A549 (cell line): ENCODE measurements around the gene HSP90B1. TPM values are rescaled to one million over a fixed set of nuclear protein-coding genes. Genes with fewer than 3 reads are reported as not detected.
A peak's percentile ranks its signal among the peaks of the same experiment; 100 is the strongest.

Experiments
- ATAC-seq, 2 experiments: fragments of 200-7000 bp in 1 of 2; fragments of >200 bp in 1 of 2; cut with Nextera tagmentation in 1 of 2; cut with Tn5 transposase in 1 of 2; 3 replicates each; pipeline versions ENCODE4 v1.8.0 to v1.9.1; 2018 to 2020; ENCODE audit warnings: mild to moderate bottlenecking in 1 of 2, moderate library complexity in 1 of 2
- CTCF ChIA-PET: fragments of 300-600 bp; sonication (Branson Sonifier 250); formaldehyde crosslinking; extraction: SDS; loops from one replicate; lab custom pipeline; 2021; ENCODE audit warnings: antibody characterized with exemption, inconsistent platforms; lab: Yijun Ruan, JAX
- POLR2A ChIA-PET: fragments of 350-600 bp; formaldehyde crosslinking; extraction: SDS; loops from one replicate; lab custom pipeline; 2021; ENCODE audit warnings: antibody characterized with exemption, inconsistent platforms; lab: Yijun Ruan, JAX
- DNase-seq, 2 experiments: peaks; one replicate each; pipeline versions ENCODE4 v3.0.0 to v3.0.0-alpha.2; 2011 to 2016; ENCODE audit warnings: low read depth in 1 of 2, low spot score in 1 of 2
- FAIRE-seq: peaks from 2 replicates; lab custom pipeline; 2011; peaks lifted over from hg19 to GRCh38; lab: Jason Lieb, UNC
- H3K27ac ChIP-seq, 2 experiments: fragments of >200 bp; sonication (Bioruptor Twin); formaldehyde crosslinking; 3 replicates each; pipeline ENCODE4 v1.5.1; 2016 to 2017
- H3K4me1 ChIP-seq: fragments of >200 bp; sonication (Bioruptor Twin); formaldehyde crosslinking; 3 replicates; pipeline ENCODE4 v1.6.1; 2016
- H3K4me2 ChIP-seq: fragments of >200 bp; sonication (Bioruptor Twin); formaldehyde crosslinking; 3 replicates; pipeline ENCODE4 v1.6.1; 2016
- H3K4me3 ChIP-seq: fragments of >200 bp; sonication (Bioruptor Twin); formaldehyde crosslinking; 3 replicates; pipeline ENCODE4 v1.5.1; 2016
- H3K9me3 ChIP-seq: fragments of >200 bp; sonication (Bioruptor Twin); formaldehyde crosslinking; 3 replicates; pipeline ENCODE4 v1.6.1; 2016
- CBX8 ChIP-seq: fragments of 200-600 bp; sonication (generic); IDR thresholded peaks from 2 replicates; pipeline ENCODE4 v1.6.1; 2016
- EHF ChIP-seq: fragments of 250-450 bp; sonication (Bioruptor Pico); IDR thresholded peaks from 2 replicates; pipeline ENCODE4 v1.5.0; 2020; ENCODE audit warnings: mild to moderate bottlenecking
- ESRRA ChIP-seq: fragments of 150-350 bp; IDR thresholded peaks from 2 replicates; pipeline ENCODE4 v1.6.1; 2014; ENCODE audit warnings: mild to moderate bottlenecking, low read length, borderline replicate concordance
- FOSB ChIP-seq: fragments of 250-450 bp; sonication (Bioruptor Pico); IDR thresholded peaks from 2 replicates; pipeline ENCODE4 v1.5.0; 2020; ENCODE audit warnings: mild to moderate bottlenecking, moderate library complexity
- FOSL2 ChIP-seq, 2 experiments: fragments of 450-650 bp in 1 of 2; fragments of >200 bp in 1 of 2; sonication (Bioruptor Twin) in 1 of 2; formaldehyde crosslinking; IDR thresholded peaks; 2 replicates each; pipeline versions ENCODE4 v1.5.0 to v1.6.1; 2016 to 2020; ENCODE audit warnings: mild to moderate bottlenecking in 1 of 2, moderate library complexity in 1 of 2
- FOXS1 ChIP-seq: fragments of 250-450 bp; sonication (Bioruptor Pico); IDR thresholded peaks from 2 replicates; pipeline ENCODE4 v1.5.0; 2020; ENCODE audit warnings: mild to moderate bottlenecking, moderate library complexity
- GATA3 ChIP-seq: IDR thresholded peaks from 2 replicates; pipeline ENCODE4 v1.6.1; 2012; ENCODE audit warnings: borderline replicate concordance
- NFE2L2 ChIP-seq: fragments of 150-350 bp; conservative IDR thresholded peaks from 2 replicates; pipeline ENCODE4 v1.6.1; 2014; ENCODE audit warnings: low read length
- NPAS2 ChIP-seq: fragments of 250-450 bp; sonication (Bioruptor Pico); IDR thresholded peaks from 2 replicates; pipeline ENCODE4 v1.8.0; 2022; ENCODE audit warnings: mild to moderate bottlenecking, moderate library complexity, borderline replicate concordance
- RCOR1 ChIP-seq: fragments of 150-350 bp; IDR thresholded peaks from 2 replicates; pipeline ENCODE4 v1.6.1; 2014; ENCODE audit warnings: antibody characterized with exemption, low read length, low read depth
- RFX5 ChIP-seq: fragments of 450-650 bp; IDR thresholded peaks from 2 replicates; pipeline ENCODE4 v1.7.1; 2014; ENCODE audit warnings: antibody characterized with exemption, mild to moderate bottlenecking, moderate library complexity
- WGBS: methylation state at CpG from one replicate; pipeline ENCODE4 v1.1.6; 2017; ENCODE audit errors: missing lambda C conversion rate; 5-methylcytosine and 5-hydroxymethylcytosine counted together
- polyA plus RNA-seq, 4 experiments: library from polyadenylated mRNA; depleted of rRNA in 3 of 4; stranded (reverse); fragments of >200 nt; fragmentation: RNase III in 1 of 4; extraction: RNeasy Plus Mini Kit Qiagen cat#74134 plus additional on column Dnase treatment in 1 of 4; gene quantifications; 2 replicates in 3 of 4; 3 replicates in 1 of 4; pipeline ENCODE4 v1.2.3, GENCODE V29; 2011 to 2017
- TF ChIP-seq, protein P1 (sequence below): fragments of 450-650 bp; IDR thresholded peaks from 2 replicates; pipeline ENCODE4 v1.6.1; 2014; ENCODE audit warnings: antibody characterized with exemption
- TF ChIP-seq, protein P2 (sequence below): fragments of 250-450 bp; sonication (Bioruptor Pico); IDR thresholded peaks from 2 replicates; pipeline ENCODE4 v1.5.0; 2021; ENCODE audit warnings: mild to moderate bottlenecking, moderate library complexity, borderline replicate concordance
- TF ChIP-seq, protein P3 (sequence below): fragments of >200 bp; sonication (Bioruptor Twin); formaldehyde crosslinking; IDR thresholded peaks from 3 replicates; pipeline ENCODE4 v1.5.1; 2016
- TF ChIP-seq, protein P4 (sequence below): IDR thresholded peaks from 2 replicates; pipeline ENCODE4 v1.6.1; 2012
- TF ChIP-seq, protein P5 (sequence below): fragments of 200-600 bp; sonication (generic); IDR thresholded peaks from 2 replicates; pipeline ENCODE4 v1.6.1; 2016; ENCODE audit warnings: antibody characterized with exemption, mild to moderate bottlenecking, moderate library complexity
- TF ChIP-seq, protein P6 (sequence below): fragments of 150-350 bp; IDR thresholded peaks from 2 replicates; pipeline ENCODE4 v1.6.1; 2014; ENCODE audit warnings: low read depth, mild to moderate bottlenecking, low read length
- TF ChIP-seq, protein P7 (sequence below): IDR thresholded peaks from 2 replicates; pipeline ENCODE4 v1.6.1; 2012
- TF ChIP-seq, protein P8 (sequence below): fragments of >200 bp; sonication (Bioruptor Twin); formaldehyde crosslinking; IDR thresholded peaks from 2 replicates; pipeline ENCODE4 v1.6.1; 2016

Gene HSP90B1
- polyA plus RNA-seq, 2 of the 4 experiments (the other 2 are of a cell fraction): 624 to 915 TPM

DNA sequence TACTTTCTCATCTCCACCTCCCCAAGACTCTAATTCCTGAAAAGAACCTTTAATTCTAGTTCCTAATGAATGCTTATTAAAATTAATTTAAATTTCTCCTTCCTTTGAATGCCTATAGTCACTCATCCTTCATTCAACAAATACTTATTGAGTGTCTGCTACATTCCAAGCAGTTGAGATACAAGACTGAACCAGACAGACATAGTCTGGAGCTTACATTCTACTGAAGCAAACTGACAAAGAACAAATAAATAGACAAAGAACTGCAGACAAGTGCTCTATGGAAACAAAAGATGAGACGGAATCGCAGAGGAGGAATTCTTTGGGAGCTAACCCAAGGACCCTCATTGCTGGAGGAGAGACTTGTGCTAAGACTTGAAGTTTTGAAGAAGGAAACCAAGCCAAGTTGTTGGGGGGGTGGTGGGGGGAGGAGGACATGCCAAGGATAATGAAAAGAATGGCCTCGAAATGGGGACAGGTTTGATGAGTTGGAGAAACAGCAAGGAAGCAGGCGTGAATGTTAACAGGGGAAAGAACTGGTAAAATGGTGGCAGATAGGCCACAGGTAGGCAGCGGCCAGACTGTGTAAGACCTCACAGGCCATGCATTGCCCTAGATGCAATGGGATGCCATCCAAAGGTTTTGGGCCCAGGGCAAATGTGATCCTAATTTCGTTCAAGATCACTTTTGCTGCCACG is 25.8 kb downstream of the HSP90B1 start:
- WGBS: 33% methylated on average over 7 of the region's 7 CpGs
- DNase-seq: no peak
- peak; percentile 23 to 36; a peak in 3 of 6 replicates for ATAC-seq
- TF ChIP-seq, protein P1, sequence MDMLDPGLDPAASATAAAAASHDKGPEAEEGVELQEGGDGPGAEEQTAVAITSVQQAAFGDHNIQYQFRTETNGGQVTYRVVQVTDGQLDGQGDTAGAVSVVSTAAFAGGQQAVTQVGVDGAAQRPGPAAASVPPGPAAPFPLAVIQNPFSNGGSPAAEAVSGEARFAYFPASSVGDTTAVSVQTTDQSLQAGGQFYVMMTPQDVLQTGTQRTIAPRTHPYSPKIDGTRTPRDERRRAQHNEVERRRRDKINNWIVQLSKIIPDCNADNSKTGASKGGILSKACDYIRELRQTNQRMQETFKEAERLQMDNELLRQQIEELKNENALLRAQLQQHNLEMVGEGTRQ: no peak
- TF ChIP-seq FOSB (CRISPR knock-in tag): no peak
- TF ChIP-seq, protein P2, sequence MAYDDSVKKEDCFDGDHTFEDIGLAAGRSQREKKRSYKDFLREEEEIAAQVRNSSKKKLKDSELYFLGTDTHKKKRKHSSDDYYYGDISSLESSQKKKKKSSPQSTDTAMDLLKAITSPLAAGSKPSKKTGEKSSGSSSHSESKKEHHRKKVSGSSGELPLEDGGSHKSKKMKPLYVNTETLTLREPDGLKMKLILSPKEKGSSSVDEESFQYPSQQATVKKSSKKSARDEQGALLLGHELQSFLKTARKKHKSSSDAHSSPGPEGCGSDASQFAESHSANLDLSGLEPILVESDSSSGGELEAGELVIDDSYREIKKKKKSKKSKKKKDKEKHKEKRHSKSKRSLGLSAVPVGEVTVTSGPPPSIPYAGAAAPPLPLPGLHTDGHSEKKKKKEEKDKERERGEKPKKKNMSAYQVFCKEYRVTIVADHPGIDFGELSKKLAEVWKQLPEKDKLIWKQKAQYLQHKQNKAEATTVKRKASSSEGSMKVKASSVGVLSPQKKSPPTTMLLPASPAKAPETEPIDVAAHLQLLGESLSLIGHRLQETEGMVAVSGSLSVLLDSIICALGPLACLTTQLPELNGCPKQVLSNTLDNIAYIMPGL (CRISPR knock-in tag): no peak
- no peak for TF ChIP-seq GATA3
- TF ChIP-seq, protein P3, sequence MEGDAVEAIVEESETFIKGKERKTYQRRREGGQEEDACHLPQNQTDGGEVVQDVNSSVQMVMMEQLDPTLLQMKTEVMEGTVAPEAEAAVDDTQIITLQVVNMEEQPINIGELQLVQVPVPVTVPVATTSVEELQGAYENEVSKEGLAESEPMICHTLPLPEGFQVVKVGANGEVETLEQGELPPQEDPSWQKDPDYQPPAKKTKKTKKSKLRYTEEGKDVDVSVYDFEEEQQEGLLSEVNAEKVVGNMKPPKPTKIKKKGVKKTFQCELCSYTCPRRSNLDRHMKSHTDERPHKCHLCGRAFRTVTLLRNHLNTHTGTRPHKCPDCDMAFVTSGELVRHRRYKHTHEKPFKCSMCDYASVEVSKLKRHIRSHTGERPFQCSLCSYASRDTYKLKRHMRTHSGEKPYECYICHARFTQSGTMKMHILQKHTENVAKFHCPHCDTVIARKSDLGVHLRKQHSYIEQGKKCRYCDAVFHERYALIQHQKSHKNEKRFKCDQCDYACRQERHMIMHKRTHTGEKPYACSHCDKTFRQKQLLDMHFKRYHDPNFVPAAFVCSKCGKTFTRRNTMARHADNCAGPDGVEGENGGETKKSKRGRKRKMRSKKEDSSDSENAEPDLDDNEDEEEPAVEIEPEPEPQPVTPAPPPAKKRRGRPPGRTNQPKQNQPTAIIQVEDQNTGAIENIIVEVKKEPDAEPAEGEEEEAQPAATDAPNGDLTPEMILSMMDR: no peak
- TF ChIP-seq, protein P4, sequence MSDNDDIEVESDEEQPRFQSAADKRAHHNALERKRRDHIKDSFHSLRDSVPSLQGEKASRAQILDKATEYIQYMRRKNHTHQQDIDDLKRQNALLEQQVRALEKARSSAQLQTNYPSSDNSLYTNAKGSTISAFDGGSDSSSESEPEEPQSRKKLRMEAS: no peak
- TF ChIP-seq, protein P5, sequence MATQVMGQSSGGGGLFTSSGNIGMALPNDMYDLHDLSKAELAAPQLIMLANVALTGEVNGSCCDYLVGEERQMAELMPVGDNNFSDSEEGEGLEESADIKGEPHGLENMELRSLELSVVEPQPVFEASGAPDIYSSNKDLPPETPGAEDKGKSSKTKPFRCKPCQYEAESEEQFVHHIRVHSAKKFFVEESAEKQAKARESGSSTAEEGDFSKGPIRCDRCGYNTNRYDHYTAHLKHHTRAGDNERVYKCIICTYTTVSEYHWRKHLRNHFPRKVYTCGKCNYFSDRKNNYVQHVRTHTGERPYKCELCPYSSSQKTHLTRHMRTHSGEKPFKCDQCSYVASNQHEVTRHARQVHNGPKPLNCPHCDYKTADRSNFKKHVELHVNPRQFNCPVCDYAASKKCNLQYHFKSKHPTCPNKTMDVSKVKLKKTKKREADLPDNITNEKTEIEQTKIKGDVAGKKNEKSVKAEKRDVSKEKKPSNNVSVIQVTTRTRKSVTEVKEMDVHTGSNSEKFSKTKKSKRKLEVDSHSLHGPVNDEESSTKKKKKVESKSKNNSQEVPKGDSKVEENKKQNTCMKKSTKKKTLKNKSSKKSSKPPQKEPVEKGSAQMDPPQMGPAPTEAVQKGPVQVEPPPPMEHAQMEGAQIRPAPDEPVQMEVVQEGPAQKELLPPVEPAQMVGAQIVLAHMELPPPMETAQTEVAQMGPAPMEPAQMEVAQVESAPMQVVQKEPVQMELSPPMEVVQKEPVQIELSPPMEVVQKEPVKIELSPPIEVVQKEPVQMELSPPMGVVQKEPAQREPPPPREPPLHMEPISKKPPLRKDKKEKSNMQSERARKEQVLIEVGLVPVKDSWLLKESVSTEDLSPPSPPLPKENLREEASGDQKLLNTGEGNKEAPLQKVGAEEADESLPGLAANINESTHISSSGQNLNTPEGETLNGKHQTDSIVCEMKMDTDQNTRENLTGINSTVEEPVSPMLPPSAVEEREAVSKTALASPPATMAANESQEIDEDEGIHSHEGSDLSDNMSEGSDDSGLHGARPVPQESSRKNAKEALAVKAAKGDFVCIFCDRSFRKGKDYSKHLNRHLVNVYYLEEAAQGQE: no peak
- TF ChIP-seq, protein P6, sequence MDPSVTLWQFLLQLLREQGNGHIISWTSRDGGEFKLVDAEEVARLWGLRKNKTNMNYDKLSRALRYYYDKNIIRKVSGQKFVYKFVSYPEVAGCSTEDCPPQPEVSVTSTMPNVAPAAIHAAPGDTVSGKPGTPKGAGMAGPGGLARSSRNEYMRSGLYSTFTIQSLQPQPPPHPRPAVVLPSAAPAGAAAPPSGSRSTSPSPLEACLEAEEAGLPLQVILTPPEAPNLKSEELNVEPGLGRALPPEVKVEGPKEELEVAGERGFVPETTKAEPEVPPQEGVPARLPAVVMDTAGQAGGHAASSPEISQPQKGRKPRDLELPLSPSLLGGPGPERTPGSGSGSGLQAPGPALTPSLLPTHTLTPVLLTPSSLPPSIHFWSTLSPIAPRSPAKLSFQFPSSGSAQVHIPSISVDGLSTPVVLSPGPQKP: no peak
- TF ChIP-seq CBX8: no peak
- TF ChIP-seq, protein P7, sequence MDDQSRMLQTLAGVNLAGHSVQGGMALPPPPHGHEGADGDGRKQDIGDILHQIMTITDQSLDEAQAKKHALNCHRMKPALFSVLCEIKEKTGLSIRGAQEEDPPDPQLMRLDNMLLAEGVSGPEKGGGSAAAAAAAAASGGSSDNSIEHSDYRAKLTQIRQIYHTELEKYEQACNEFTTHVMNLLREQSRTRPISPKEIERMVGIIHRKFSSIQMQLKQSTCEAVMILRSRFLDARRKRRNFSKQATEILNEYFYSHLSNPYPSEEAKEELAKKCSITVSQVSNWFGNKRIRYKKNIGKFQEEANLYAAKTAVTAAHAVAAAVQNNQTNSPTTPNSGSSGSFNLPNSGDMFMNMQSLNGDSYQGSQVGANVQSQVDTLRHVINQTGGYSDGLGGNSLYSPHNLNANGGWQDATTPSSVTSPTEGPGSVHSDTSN: no peak
- TF ChIP-seq RFX5: no peak
- TF ChIP-seq NFE2L2: no peak
- TF ChIP-seq, protein P8, sequence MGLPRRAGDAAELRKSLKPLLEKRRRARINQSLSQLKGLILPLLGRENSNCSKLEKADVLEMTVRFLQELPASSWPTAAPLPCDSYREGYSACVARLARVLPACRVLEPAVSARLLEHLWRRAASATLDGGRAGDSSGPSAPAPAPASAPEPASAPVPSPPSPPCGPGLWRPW: no peak
- TF ChIP-seq EHF (CRISPR knock-in tag): no peak
- TF ChIP-seq FOSL2 (IDR thresholded peaks at IDR 0.05): no peak
- no peak for TF ChIP-seq FOSL2 (CRISPR knock-in tag; IDR thresholded peaks at IDR 0.05)
- TF ChIP-seq FOXS1 (CRISPR knock-in tag): no peak
- TF ChIP-seq RCOR1: no peak
- TF ChIP-seq ESRRA: no peak
- TF ChIP-seq NPAS2 (CRISPR knock-in tag): no peak
- Histone ChIP-seq H3K4me1 (peaks cover 27% of the 10 kb centered on the region), H3K9me3 (no peaks in the 10 kb centered on the region), H3K4me2 (peak overlapping the region; percentile 86), H3K4me3 (peak overlapping the region; percentile 73), H3K27ac (peak overlapping the region; percentile 92 to 95)
- CTCF ChIA-PET: interaction anchor here (0.9 to 1.5 kb wide), 5 partner anchors 18 to 330 kb away, joined by 3 to 5 read pairs (median 3); no protein-coding TSS in a partner anchor
- POLR2A ChIA-PET: interaction anchor here (0.6 to 4.9 kb wide), 6 partner anchors 10 to 153 kb away, joined by 3 to 43 read pairs (median 10); partner anchors contain the start of genes HSP90B1 and TDG
- FAIRE-seq: no peak
